H1 (cell line): Measurements from ENCODE around the gene WDR43. TPM values are rescaled to one million over a fixed set of nuclear protein-coding genes. Genes with fewer than 3 reads are reported as not detected.

Experiments
- HDAC2 ChIP-seq, 2 experiments: fragments of 300-600 bp in 1 of 2; sonication (generic) in 1 of 2; IDR thresholded peaks; 2 replicates each; pipeline ENCODE4 v1.6.1; 2011 to 2012; ENCODE audit warnings: low read depth in 2 of 2, low read length in 2 of 2, mild to moderate bottlenecking in 2 of 2, moderate library complexity in 2 of 2, borderline replicate concordance in 1 of 2, inconsistent platforms in 1 of 2
- PHF8 ChIP-seq: fragments of 200-600 bp; sonication (generic); conservative IDR thresholded peaks from 2 replicates; pipeline ENCODE4 v1.7.1; 2012; ENCODE audit warnings: low read depth, mild to moderate bottlenecking, inconsistent platforms, low read length, moderate library complexity
- TBP ChIP-seq: IDR thresholded peaks from 2 replicates; pipeline ENCODE4 v1.6.1; 2011; ENCODE audit warnings: low read depth, low read length, improper control_type of control experiment
- polyA plus RNA-seq, 7 experiments: library from polyadenylated mRNA; depleted of rRNA in 3 of 7; stranded (reverse) in 5 of 7; unstranded in 2 of 7; fragments of >200 nt in 5 of 7; fragments of 200-250 nt in 2 of 7; gene quantifications; 1 replicate in 5 of 7; 2 replicates in 1 of 7; 4 replicates in 1 of 7; pipeline versions ENCODE4 v1.2.1 to v1.2.3, GENCODE V29; 2011 to 2013; ENCODE audit warnings: missing spikeins in 2 of 7, mixed read lengths in 2 of 7
- total RNA-seq: library from RNA; stranded (reverse); fragmentation: NEBNext Ultra II Directional; extraction: Animal tissue kit (Norgen Biotek cat#: 25700); gene quantifications from 2 replicates; pipeline ENCODE4 v1.2.1, GENCODE V29; 2021
- TF ChIP-seq, protein P1 (sequence below): fragments of 300-600 bp; sonication (generic); IDR thresholded peaks from 2 replicates; pipeline ENCODE4 v1.7.1; 2012; ENCODE audit warnings: low read length, moderate library complexity, mild to moderate bottlenecking, inconsistent platforms; ENCODE audit not compliant: insufficient replicate concordance
- TF ChIP-seq, protein P2 (sequence below): IDR thresholded peaks from 2 replicates; pipeline ENCODE4 v1.6.1; 2012; ENCODE audit warnings: low read length, inconsistent platforms

The WDR43 gene
- total and polyA plus RNA-seq, 2 of the 8 experiments (the other 6 are each of a cell fraction or from before 2014, with no cell fraction given): 57.8 to 142 TPM

DNA sequence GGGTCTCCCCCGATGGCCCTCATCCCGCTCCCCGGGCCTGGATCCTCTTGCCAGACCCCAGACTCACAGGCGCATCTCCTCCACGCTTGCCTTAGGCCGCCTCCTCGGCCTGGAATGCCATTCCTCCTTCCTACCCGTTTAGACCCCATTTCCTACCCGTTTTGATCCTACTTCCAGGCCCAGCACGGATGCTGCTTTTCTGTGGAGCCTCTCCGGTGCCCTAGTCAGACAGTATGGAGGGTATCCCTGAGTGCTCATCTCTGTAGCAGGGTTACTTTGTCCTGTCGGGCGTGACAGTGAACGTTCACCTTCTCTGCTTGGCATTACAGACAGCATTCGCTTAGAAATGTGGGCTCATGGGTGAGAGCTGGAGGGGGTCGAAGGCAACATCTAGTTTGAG is 96.0 kb downstream of the WDR43 start (continued):
- TF ChIP-seq, protein P1, sequence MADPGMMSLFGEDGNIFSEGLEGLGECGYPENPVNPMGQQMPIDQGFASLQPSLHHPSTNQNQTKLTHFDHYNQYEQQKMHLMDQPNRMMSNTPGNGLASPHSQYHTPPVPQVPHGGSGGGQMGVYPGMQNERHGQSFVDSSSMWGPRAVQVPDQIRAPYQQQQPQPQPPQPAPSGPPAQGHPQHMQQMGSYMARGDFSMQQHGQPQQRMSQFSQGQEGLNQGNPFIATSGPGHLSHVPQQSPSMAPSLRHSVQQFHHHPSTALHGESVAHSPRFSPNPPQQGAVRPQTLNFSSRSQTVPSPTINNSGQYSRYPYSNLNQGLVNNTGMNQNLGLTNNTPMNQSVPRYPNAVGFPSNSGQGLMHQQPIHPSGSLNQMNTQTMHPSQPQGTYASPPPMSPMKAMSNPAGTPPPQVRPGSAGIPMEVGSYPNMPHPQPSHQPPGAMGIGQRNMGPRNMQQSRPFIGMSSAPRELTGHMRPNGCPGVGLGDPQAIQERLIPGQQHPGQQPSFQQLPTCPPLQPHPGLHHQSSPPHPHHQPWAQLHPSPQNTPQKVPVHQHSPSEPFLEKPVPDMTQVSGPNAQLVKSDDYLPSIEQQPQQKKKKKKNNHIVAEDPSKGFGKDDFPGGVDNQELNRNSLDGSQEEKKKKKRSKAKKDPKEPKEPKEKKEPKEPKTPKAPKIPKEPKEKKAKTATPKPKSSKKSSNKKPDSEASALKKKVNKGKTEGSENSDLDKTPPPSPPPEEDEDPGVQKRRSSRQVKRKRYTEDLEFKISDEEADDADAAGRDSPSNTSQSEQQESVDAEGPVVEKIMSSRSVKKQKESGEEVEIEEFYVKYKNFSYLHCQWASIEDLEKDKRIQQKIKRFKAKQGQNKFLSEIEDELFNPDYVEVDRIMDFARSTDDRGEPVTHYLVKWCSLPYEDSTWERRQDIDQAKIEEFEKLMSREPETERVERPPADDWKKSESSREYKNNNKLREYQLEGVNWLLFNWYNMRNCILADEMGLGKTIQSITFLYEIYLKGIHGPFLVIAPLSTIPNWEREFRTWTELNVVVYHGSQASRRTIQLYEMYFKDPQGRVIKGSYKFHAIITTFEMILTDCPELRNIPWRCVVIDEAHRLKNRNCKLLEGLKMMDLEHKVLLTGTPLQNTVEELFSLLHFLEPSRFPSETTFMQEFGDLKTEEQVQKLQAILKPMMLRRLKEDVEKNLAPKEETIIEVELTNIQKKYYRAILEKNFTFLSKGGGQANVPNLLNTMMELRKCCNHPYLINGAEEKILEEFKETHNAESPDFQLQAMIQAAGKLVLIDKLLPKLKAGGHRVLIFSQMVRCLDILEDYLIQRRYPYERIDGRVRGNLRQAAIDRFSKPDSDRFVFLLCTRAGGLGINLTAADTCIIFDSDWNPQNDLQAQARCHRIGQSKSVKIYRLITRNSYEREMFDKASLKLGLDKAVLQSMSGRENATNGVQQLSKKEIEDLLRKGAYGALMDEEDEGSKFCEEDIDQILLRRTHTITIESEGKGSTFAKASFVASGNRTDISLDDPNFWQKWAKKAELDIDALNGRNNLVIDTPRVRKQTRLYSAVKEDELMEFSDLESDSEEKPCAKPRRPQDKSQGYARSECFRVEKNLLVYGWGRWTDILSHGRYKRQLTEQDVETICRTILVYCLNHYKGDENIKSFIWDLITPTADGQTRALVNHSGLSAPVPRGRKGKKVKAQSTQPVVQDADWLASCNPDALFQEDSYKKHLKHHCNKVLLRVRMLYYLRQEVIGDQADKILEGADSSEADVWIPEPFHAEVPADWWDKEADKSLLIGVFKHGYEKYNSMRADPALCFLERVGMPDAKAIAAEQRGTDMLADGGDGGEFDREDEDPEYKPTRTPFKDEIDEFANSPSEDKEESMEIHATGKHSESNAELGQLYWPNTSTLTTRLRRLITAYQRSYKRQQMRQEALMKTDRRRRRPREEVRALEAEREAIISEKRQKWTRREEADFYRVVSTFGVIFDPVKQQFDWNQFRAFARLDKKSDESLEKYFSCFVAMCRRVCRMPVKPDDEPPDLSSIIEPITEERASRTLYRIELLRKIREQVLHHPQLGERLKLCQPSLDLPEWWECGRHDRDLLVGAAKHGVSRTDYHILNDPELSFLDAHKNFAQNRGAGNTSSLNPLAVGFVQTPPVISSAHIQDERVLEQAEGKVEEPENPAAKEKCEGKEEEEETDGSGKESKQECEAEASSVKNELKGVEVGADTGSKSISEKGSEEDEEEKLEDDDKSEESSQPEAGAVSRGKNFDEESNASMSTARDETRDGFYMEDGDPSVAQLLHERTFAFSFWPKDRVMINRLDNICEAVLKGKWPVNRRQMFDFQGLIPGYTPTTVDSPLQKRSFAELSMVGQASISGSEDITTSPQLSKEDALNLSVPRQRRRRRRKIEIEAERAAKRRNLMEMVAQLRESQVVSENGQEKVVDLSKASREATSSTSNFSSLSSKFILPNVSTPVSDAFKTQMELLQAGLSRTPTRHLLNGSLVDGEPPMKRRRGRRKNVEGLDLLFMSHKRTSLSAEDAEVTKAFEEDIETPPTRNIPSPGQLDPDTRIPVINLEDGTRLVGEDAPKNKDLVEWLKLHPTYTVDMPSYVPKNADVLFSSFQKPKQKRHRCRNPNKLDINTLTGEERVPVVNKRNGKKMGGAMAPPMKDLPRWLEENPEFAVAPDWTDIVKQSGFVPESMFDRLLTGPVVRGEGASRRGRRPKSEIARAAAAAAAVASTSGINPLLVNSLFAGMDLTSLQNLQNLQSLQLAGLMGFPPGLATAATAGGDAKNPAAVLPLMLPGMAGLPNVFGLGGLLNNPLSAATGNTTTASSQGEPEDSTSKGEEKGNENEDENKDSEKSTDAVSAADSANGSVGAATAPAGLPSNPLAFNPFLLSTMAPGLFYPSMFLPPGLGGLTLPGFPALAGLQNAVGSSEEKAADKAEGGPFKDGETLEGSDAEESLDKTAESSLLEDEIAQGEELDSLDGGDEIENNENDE: no peak
- TF ChIP-seq TBP (no peak), PHF8 (no peak), HDAC2 (IDR thresholded peaks at IDR 0.05; ENCODE audit: borderline replicate concordance in 1 of 2, low read depth in 2 of 2, low read length in 2 of 2) (no peak)
- TF ChIP-seq, protein P2, sequence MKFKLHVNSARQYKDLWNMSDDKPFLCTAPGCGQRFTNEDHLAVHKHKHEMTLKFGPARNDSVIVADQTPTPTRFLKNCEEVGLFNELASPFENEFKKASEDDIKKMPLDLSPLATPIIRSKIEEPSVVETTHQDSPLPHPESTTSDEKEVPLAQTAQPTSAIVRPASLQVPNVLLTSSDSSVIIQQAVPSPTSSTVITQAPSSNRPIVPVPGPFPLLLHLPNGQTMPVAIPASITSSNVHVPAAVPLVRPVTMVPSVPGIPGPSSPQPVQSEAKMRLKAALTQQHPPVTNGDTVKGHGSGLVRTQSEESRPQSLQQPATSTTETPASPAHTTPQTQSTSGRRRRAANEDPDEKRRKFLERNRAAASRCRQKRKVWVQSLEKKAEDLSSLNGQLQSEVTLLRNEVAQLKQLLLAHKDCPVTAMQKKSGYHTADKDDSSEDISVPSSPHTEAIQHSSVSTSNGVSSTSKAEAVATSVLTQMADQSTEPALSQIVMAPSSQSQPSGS: no peak
